ENCODE measurements around the gene PCDHA3.
"Not testable (repeated sequence)": the region's sequence is repeated elsewhere in the genome, so short reads cannot be mapped to it uniquely, and the experiment has no call there.

PCDHA3 gene

GRCh38 chr5:140802781-140803271, 2.0 kb downstream of the PCDHA3 start:
- no peak for DNase-seq (ENCODE audit: low spot score)
- in situ Hi-C loops (cut with MboI; ENCODE audit: low sequenced_read_pairs, unreplicated experiment) = no loop called here
- TF ChIP-seq CTCF (IDR thresholded peaks at IDR 0.05; ENCODE audit: borderline replicate concordance, control extremely low read depth, extremely low read depth, insufficient read depth, missing control alignments) = no peak

DNA sequence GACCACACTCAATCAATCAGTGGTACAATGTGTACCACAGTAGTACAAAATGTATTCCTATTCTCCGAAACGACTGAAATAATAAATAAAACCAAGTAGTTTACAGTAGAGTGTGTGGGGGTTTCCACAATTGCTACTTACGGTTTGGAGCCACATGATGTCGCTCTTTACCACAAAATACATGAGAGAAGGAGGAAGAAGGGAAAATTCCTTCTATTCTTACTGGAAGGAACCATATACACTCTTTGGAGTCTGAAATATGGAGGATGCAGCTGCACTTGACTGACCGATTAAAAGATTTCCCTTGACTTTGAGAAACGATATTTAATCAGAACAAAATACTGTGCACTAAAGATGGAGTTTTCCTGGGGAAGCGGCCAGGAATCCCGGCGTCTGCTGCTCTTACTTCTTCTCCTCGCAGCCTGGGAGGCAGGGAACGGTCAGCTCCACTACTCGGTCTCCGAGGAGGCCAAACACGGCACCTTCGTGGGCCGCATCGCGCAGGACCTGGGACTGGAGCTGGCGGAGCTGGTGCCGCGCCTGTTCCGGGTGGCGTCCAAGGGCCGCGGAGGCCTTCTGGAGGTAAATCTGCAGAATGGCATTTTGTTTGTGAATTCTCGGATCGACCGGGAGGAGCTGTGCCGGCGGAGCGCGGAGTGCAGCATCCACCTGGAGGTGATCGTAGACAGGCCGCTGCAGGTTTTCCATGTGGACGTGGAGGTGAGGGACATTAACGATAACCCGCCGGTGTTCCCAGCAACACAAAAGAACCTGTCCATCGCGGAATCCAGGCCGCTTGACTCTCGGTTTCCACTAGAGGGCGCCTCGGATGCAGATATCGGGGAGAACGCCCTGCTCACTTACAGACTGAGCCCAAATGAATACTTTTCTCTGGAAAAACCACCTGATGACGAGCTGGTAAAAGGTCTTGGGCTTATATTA, 6.2 kb downstream of the PCDHA3 start, which contains the start of gene PCDHA4:
PCDHA4 (plus strand) TSS at position 235 of the 942 bp plus-strand sequence.
- DNase-seq (ENCODE audit: low spot score) = no peak
- TF ChIP-seq CTCF (IDR thresholded peaks at IDR 0.05; ENCODE audit: borderline replicate concordance, control extremely low read depth, extremely low read depth, insufficient read depth, missing control alignments) = no peak
- in situ Hi-C loops (cut with MboI; ENCODE audit: low sequenced_read_pairs, unreplicated experiment) = no loop called here

DNA sequence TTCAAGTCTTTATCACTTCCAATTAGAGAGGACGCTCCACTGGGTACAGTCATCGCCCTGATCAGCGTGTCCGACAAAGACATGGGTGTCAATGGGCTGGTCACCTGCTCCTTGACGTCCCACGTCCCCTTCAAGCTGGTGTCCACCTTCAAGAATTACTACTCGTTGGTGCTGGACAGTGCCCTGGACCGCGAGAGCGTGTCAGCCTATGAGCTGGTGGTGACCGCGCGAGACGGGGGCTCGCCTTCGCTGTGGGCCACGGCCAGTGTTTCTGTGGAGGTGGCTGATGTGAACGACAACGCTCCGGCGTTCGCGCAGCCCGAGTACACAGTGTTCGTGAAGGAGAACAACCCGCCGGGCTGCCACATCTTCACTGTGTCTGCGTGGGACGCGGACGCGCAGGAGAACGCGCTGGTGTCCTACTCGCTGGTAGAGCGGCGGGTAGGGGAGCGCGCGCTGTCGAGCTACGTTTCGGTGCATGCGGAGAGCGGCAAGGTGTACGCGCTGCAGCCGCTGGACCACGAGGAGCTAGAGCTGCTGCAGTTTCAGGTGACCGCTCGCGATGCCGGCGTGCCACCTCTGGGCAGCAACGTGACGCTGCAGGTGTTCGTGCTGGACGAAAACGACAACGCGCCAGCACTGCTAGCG, 7.5 kb downstream of the PCDHA3 start:
- in situ Hi-C loops (cut with MboI; ENCODE audit: low sequenced_read_pairs, unreplicated experiment); DNase-seq (ENCODE audit: low spot score): not testable (repeated sequence)

- DNase-seq (ENCODE audit: low spot score) = no peak
- no peak for TF ChIP-seq CTCF (IDR thresholded peaks at IDR 0.05; ENCODE audit: borderline replicate concordance, control extremely low read depth, extremely low read depth, insufficient read depth, missing control alignments)
- in situ Hi-C loops (cut with MboI; ENCODE audit: low sequenced_read_pairs, unreplicated experiment) = no loop called here
Measured at GRCh38 chr5:140808889-140809291, 8.0 kb downstream of the PCDHA3 start.

DNA sequence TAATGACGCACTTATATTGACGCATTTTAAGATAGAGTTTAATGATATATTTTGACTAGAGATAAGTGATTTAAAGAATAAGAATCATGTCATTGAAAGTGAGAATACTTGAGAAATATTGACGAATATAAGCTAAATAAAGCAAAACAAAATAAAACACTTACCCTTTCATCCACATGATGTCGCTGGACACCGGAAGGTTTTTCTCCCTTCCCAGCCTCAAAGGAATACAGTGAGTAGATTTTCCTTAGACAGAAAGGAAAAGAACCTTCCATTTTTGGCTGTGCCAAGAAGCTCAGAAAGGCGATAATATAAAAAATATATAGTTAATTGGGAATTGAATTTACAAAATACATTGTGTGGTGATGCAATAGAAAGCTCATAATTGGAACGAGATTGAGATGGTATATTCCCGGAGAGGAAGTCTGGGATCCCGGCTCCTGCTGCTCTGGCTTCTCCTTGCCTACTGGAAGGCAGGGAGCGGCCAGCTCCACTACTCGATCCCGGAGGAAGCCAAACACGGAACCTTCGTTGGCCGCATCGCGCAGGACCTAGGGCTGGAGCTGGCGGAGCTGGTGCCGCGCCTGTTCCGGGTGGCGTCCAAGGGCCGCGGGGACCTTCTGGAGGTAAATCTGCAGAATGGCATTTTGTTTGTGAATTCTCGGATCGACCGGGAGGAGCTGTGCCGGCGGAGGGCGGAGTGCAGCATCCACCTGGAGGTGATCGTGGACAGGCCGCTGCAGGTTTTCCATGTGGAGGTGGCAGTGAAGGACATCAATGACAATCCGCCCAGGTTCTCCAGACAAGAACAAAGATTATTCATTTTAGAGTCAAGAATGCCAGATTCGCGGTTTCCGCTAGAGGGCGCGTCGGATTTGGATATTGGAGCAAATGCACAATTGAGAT, 20.8 kb downstream of the PCDHA3 start, which contains the start of gene PCDHA5:
PCDHA5 (plus strand) TSS at position 239 of the 906 bp plus-strand sequence.
- TF ChIP-seq CTCF (IDR thresholded peaks at IDR 0.05; ENCODE audit: borderline replicate concordance, control extremely low read depth, extremely low read depth, insufficient read depth, missing control alignments) = no peak
- no peak for DNase-seq (ENCODE audit: low spot score)
- in situ Hi-C loops (cut with MboI; ENCODE audit: low sequenced_read_pairs, unreplicated experiment) = no loop called here

- no peak for TF ChIP-seq CTCF (IDR thresholded peaks at IDR 0.05; ENCODE audit: borderline replicate concordance, control extremely low read depth, extremely low read depth, insufficient read depth, missing control alignments)
- in situ Hi-C loops (cut with MboI; ENCODE audit: low sequenced_read_pairs, unreplicated experiment) = no loop called here
- DNase-seq (ENCODE audit: low spot score) = no peak
Measured at GRCh38 chr5:140822281-140822629, 21.4 kb downstream of the PCDHA3 start.

DNA sequence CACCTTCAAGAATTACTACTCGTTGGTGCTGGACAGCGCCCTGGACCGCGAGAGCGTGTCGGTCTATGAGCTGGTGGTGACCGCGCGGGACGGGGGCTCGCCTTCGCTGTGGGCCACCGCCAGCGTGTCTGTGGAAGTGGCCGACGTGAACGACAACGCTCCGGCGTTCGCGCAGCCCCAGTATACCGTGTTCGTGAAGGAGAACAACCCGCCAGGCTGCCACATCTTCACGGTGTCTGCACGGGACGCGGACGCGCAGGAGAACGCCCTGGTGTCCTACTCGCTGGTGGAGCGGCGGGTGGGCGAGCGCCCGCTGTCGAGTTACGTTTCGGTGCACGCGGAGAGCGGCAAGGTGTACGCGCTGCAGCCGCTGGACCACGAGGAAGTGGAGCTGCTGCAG, 22.1 kb downstream of the PCDHA3 start:
- DNase-seq (ENCODE audit: low spot score) = not testable (repeated sequence)

More for the DNA sequence above, 22.1 kb downstream of the PCDHA3 start:
- in situ Hi-C loops (cut with MboI; ENCODE audit: low sequenced_read_pairs, unreplicated experiment) = not testable (repeated sequence)
